Inferior parietal cortex (tissue), 1 donor: ENCODE data around the gene RASSF4.

Experiments
- DNase-seq: peaks from one replicate; pipeline ENCODE4 v3.0.0-alpha.2; 2016; ENCODE audit errors: extremely low spot score

The RASSF4 gene

DNA sequence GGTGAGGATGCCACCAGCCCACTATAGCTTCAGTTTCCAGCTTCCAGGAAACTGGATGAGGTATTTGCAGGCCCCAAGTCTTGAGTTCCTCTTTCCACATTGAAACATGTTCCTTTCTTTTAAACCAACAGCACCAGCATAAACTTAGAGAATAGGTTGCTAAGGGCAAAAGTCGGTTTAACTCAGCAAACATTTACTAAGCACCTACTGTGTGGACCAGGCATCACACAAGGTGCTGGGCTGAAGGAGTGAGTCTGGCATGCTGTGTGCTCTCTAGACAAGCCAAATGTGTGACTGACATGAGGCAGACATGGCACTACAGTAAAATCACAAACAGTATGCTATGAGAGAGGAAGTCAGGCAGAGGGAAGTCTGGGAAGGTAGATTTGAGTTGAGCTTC lies 11.0 kb upstream of the RASSF4 start:
- no peak for DNase-seq

DNA sequence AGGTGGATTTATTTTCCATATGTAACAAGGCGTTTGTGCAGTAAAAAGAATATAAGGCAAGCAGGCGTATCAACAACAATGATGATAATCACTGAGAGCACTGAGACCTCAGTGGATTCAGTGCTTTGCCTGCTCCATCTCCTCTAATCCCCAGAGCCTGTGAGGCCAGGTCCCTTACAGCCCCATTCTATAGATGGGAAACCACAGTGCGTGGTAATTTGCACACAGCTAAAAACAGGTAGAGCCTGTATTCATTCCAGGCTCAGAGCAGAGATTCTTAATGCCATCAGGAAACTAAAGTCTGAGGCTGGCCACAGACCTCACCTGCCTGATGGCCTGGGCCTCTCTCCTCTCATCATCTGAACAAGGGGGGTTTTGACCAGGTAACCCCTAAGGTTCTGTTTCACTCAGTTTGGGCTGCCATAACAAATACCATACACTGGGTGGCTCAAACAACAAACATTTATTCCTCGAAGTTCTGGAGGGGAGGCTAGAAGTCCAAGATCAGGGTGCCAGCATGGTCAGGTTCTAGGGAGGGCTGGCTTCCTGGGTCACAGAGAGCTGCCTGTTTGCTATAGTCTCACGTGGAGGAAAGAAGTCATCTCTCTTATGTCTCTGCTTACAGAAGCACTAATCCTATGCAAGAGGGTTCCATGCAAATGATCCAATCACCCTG lies 10.3 kb upstream of the RASSF4 start:
- no peak for DNase-seq

DNA sequence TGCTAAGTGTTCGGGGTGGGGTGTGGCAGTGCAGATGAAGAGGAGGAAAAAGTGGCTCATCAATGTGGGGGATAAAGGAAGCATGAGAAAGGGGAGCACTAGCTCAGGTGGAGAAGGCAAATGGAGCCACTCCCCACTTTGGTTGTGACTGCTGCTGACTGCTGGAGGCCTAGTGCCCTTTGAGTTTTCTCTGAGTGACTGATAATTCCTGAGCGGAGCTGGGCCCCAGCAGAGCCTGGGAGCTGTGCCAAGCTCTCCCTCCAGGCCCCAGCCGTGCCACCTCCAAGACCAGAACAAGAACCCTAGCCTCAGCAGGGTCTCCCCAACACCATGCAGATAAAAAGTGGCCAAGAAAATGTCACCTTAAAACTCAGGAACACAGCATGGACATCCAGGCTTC lies 9.7 kb upstream of the RASSF4 start:
- DNase-seq = no peak

DNA sequence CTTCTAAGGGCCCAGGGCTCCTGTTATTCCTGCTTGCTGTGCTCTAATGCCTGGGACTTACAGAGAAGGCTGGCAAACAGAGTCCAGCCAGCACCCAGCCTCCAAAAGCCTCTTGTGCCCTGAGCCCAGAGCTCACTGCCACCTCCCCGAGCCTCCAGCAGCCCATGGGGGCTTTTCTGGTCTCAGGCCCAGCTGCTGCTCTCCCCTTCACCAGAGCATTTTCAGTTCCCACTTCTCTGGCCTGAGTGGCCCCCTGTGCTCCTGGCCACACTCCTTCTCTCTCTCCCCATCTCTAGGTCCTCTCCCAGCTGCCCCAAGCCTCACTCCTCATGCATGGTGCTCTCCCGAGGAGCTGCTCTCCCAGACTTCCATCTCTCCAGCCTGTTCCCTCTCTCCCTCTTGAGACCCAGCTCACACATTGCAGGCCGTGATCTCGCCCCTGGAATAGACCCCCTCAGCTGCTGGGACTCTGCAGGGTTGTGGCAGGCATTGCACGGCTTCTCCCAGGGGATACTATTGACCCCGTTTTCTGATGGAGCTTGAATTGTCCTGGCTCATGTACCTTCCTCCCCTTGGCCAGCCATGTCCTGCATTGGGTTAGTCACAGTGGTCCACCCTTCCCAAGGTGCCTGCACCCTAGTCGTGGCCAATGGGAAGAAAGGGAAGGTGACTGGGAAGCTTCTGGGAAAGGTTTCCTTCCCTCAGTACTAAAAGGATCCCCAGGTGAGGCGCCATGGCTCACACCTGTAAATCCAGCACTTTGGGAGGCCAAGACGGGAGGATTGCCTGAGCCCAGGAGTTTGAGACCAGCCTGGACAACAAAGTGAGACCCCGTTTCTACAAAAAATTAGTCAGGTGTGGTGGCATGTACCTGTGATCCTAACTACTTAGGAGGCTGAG lies 9.0 kb upstream of the RASSF4 start:
- no peak for DNase-seq

DNA sequence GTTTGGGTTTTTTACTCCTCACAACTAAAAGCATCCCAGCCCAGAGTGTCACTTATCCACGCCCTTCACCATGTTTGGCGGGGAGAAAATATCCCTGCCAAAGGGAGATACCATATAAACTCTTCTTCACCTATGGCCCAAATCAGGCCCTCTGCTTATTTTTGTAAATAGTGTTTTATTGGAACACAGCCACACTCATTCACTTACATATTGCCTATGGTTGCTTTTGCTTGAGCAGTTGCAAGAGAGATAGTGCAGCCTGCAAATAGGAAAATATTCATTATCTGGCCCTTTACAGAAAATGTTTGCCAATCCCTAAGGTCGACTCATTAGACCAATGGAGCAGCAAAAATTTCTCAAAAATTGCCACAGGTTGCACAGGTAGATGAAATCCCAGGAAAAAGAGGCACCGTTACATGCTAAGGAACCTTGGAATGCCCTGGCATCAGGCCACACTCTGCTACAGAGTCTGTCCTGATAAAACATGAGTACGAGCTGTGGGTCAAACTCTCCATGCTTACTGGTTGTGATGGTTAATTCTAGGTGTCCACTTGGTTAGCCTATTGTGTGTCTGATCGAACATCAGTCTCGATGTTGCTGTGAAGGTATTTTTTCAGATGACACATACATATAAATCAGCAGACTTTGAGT lies 7.9 kb upstream of the RASSF4 start:
- no peak for DNase-seq

DNA sequence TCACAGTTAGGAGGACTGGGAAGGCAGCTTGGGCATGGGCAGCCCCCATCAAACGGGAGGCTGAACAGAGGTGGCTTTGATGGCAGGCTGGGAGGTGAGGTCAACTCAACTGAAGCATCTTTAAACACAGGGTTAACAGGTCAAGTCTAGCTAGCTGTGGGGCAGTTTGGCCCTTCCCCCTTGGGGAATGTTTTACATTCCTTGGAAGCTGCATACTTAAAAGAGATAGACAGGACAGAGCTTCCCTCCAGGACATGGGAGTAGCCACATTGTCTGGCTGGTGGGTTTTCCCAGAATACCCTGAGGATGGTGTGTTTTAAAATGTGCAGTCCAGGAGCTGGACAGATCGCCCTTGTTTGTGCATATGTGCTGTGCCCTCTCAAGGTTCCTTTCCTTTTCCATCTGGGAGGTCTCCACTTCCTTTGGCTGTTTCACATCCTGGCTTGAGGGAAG lies 6.8 kb upstream of the RASSF4 start:
- no peak for DNase-seq

DNA sequence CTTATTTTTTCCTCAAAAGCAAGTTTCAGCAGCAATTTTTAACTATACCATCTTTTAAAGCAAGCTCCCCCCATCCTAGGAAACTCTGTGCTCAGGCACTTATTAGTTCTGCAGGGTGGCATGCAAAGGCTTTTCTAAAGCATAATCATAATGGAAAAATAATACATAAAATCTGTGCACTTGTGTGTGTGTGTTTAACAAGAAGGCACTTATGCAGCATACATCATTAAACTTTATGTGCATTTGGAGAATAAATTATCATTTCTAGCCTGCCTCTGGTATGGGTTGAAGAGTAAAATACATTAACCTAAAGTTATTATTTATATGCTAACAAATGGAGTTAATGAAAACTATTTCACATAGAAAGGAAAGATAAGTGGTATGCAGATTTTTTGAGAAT lies 5.6 kb upstream of the RASSF4 start:
- no peak for DNase-seq

DNA sequence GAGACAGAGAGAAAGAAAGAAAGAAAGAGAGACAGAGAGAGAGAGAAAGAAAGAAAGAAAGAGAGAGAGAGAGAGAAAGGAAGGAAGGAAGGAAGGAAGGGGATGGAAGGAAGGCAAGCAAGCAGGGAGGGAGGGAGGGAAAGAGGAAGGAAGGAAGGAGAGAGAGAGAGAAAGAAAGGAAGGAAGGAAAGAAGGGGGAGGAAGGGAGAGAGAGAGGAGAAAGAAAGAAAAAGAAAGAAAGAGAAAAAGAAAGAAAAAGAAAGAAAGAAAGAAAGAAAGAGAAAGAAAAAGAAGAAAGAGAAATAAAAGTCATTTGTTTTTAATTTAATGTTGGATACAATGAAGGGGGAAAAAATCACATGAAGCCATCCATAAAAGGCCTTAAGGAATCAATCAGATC lies 4.6 kb upstream of the RASSF4 start:
- no peak for DNase-seq

DNA sequence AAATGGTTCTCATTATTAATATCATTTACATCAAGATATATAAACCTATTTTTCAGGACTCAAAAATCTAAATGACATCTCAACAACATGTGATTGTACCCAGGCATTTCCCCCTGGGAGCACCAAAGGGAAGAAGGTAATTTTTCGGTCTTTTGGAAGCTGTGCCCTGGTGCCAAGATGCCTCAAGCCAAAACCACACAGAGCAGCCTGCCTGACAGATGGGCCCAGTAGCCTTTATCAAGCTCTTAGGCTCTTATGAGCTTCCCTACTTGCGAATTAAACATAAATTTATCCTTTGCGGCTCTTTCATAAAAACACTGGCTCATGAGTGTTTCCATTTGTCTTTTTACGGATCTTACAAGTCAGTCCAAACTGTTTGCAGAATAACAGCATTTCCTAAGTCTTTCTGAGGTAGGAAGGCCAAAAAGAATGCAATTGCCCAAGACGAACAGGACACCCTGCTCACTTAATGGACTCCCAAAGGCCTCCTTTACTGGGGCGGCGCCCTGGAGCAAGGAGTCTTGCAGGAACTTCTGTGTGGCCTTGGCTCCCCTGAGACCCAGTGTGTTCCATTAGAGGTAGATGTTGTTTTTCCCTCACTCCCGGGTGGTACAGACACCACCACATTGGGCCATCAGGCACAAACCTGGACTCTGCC lies 4.1 kb upstream of the RASSF4 start:
- DNase-seq = no peak

DNA sequence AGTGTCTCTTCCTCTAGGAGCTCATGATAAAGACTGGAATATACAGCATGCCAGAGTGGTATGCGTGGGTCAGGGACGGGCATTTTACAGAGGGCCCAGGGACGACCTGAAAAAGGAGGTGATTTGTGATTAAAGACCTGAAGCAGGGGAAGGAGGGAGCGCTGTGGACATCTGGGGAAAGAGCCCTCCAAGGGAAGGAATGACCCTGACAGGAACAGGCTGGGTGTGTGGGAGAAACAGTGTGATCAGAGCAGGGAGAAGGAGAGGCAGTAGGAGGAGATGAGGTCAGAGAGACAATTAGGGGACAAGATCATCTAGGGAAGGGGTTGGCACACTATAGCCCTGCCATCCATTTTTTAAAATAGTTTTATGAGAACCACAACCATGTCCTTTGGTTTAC lies 3.4 kb upstream of the RASSF4 start:
- DNase-seq = no peak

DNA sequence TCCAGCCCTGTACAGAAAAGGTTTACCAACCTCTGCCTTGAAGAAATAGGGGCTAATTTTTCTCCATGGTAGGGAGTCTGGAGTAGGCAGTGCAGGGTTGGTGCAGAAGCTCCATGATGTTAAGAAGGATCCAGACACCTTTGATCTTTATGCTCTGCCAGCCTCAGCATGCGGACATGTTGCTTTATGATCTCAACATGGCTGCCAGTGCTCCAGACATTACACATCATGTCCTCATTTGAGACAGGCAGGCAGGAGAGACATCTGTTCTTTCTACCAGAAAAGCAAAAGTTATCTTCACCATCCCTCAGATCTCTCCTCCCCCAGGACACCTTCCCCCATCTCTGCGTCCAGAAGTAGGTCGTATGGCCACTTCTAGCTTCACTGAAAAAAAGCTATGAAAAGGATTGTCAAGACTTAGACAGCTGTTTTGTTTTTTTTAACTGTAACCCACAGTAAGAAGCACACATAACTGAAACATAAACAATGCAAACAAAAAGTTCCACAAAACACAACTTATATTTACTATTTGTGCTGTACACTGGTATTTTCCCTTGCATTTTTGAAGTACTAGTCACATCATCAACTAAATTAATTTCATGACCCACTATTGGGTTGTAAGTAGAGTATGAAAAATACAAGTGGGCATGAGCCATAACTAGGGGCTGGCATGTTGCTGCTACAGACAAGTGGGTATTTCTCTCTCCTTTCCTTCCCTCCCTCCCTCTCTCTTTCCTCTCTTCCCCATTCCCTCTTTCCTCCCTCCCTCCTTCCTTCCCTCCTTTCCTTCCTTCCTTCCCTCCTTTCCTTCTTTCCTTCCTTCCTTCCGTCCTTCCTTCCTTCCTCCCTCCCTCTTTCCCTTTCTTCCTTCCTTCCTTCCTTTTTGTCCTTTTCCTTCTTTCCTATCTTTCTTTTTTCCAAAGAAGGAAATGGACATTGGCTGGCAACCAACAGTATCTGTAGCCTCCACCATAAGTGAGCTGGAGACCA lies 2.6 kb upstream of the RASSF4 start:
- DNase-seq = no peak

DNA sequence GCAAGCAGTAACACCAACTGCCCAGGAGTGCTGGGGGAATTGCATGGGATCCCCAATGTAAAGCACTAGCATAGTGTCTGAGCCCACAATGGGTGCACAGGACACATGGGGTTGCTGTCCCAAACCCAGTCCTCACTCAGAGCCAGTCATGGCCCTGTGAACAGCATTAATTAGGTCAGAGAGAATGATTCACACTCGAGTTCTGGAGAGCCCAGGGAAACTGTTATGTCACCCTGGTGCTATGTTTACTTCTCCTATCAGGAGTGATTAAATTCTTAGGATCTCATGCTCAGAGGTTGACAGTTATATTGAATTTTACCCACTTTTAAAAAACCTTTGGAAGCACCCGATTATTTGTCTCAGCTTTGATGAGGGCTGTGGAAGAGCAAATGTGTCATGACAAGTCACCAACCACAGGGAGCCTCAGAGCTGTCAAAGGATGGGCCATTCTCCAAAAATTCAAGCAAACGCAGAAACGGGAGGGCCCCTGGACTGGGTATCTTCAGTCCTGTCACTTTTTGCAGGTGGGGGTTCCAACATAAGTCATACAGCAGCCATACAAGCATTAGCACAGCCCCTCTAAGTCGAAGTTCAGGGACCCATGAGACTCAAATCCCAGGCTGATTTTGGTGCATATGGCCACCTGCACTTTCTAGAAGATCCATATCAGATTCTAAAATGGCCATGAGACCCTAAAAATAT lies 1.3 kb upstream of the RASSF4 start:
- DNase-seq = no peak

DNA sequence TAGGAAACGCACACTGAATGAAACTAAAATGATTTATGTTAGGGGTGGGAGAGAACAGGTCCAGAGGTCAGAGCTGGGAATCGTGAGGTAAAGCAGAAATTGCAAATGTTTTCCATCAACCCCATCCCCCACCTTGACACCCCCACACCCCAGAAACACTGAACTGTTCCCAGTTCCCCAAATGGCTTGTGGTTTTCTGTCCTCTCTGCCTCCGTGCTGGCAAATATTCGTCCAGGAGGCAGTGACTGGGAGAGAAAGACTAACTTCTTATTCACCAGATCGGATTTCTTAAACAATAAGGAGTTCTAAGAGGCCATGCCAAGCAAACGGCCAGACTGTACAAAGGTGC lies 730 bp upstream of the RASSF4 start:
- no peak for DNase-seq

DNA sequence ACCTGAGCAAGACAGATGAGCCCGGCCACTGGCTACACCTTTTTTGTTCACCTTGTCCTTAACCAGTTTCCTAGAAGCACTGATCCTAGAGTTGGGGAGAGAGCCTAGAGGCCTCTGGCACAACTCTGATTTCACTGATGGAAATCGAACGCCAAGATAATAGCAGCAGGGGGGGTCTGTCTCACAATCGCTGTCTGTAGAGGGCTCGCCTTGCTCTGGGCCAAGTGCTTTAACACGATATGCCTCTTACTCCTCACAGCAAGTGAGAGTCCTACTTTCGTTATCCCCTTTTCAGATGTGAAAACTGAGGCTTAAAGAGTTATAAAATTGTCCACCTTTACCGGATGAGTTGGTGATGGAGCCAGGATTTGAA lies 472 bp downstream of the RASSF4 start:
- DNase-seq = no peak

DNA sequence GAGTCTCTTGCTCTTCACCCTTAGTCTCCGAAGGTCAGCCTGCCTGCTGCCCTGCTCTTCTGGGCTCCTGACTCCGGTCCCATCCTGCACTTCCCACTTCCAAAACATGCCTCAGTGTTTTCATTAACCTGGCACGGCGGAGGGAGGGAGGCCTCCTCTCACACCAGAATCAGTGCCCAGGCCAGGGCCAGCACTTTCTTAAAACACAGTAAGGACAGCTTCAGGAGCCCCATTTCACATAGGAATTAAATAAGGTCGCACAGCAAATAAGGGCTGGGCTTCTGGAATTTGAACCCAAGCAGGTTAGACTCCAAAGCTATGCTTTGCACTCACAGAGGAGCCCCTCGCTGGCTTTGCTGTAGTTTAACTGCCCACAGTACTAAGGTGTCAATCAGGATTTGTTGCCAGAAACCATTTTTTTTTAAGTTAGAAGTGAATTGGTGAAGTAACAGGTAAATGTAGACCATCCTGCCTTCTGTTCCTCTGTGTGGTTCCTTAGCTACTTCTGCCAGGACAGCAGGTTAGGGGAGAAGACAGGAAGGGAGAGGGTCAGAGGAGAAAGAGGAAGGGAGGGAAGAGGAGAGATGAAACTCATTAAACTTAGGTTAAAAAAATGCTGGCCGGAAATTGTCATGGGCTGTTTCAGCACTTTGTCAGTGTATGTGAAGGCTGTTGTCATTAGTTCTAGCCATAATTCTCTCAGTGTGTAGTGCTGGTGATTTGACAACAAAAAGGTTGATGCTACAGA lies 1.1 kb downstream of the RASSF4 start:
- no peak for DNase-seq

DNA sequence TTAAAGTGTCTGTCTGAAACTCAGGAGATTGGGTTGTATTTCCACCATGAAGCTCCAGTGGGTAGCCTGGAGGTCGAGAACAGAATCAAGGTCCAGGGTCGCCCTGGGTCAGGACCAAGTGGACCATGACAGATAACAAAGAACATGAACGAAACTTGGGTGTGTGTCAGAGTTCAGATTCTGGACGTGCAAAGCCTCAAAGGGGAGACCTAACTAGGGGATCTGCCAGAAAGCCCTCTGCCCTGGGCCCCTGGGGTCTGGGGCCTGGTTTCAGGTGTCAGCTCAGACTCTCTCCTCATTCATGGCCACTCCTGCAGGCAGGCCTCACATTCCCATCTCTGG lies 1.6 kb downstream of the RASSF4 start:
- no peak for DNase-seq

DNA sequence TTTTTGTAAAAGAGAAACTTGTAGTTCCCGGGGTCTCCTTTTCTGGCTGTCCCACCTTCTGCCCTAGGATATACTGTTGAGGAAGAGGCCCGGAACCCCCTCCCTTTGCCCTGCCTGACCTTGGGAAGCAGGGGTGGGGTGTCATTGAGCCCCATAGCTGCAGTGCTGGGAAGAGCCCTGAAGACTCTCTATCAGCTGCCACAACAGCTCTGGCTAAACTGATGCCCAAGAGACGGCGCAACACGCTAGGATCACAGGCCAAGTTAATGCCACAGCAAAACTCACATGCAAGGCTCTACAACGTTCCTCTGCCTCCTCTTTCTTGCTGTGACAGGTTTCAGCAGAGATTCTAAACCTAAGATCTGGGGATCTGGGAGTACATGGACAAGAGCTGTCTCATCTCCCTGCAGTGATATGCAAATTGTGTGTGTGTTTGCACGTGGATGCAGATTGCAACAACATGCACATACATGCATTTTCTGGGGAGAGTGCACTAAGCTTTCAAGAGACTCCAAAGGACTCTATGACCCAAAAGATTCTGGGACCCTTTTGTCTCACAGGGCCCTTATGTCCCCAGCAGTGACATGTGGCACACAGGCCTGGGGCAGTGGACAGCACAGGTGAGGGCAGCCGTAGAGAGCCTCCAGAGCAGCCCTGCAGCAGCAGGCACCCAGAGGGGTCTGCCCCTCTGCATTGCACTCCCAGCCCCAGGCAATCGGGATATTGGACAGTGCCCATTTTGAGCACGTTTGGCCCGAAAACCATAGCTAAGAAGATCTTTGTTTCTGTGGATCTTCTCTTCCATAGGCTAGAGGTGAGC lies 2.5 kb downstream of the RASSF4 start:
- no peak for DNase-seq

DNA sequence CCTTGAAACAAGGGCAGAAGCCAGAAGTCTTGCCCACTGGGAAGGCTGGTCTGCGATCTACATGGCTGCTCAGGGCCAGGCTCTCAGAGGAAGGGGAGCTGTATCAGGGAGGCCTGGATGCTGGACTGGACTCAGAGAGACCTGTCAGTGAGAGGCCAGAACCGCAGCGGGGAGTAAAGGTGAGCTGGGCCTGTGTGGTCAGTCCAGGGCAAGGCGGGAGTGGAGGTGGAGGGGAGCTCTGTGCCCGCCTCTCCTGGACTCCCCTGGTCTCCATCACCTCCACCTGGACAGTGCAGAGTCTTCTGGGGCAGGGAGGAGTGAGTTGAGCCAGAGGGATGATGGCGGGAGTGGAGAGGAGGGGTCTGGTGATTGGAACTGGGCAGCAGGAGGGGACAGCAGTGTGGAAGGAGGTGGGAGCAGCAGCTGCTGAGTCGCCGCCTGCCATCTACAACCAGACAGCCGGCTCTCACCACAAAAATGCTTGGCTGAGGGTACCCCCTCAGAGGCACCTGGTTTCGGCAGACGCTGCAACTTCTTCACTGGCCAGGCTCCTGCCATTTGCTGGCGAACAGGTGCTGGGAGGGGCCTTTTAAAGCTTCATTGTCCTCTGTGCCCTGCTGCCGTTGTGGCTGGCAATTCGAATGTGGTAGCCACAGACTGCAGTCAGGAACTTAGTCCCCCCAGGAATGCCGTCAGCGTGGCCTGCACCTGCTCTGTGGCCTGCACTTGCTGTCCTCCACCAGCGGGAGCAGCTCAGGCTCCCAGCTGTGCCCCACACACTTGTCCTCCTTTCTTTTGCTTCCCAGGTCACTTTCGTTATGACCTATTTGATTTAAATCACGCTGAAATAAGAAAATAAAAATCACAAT lies 3.5 kb downstream of the RASSF4 start:
- DNase-seq = no peak
